Activated naive CD8-positive, alpha-beta T cell treated with anti-CD3 and anti-CD28 coated beads, Interleukin-2, amount 50 U/mL, for 24 hours (primary cell): ENCODE measurements around the gene PPP1R36.
A peak's percentile ranks its signal among the peaks of the same experiment; 100 is the strongest.
"Not testable (repeated sequence)": the region's sequence is repeated elsewhere in the genome, so short reads cannot be mapped to it uniquely, and the experiment has no call there.

Experiments
- ATAC-seq: fragments of 150-1000 bp; cut with Tn5 transposase; one replicate; pipeline ENCODE4 v1.10.0; 2021
- DNase-seq: peaks from one replicate; pipeline ENCODE4 v3.0.0; 2021
- H3K27ac Mint-ChIP-seq: one replicate; pipeline ENCODE4 v1.8.0; 2021; ENCODE audit warnings: mild to moderate bottlenecking, mixed read lengths
- H3K27me3 Mint-ChIP-seq: one replicate; pipeline ENCODE4 v1.8.0; 2021; ENCODE audit warnings: mixed read lengths
- H3K36me3 Mint-ChIP-seq: one replicate; pipeline ENCODE4 v1.8.0; 2021; ENCODE audit warnings: low read depth, mixed read lengths
- H3K4me1 Mint-ChIP-seq: one replicate; pipeline ENCODE4 v1.8.0; 2021; ENCODE audit warnings: mixed read lengths
- H3K4me3 Mint-ChIP-seq: one replicate; pipeline ENCODE4 v1.8.0; 2021; ENCODE audit warnings: mild to moderate bottlenecking, moderate library complexity, mixed read lengths
- H3K9me3 Mint-ChIP-seq: one replicate; pipeline ENCODE4 v1.8.0; 2021; ENCODE audit warnings: mixed read lengths

The PPP1R36 gene

DNA sequence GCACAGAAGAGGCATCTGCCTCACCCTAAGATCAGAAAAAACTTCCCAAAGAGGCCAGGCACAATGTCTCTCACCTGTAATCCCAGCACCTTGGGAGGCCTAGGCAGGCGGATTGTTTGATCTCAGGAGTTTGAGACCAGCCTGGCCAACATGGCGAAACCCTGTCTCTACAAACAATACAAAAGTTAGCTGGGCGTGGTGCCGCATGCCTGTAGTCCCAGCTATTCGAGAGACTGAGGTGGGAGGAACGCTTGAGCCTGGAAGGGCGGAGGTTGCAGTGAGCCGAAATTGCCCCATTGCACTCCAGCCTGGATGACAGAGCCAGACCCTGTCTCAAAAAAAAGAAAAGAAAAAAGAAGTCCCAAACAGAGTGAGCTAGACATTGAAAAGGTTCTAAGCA is 40.7 kb upstream of the PPP1R36 start:
- H3K27me3 Mint-ChIP-seq: no peaks in the 10 kb centered on the region
- H3K27ac Mint-ChIP-seq: peak overlapping the region; percentile 97
- DNase-seq: no peak
- H3K9me3 Mint-ChIP-seq: no peaks in the 10 kb centered on the region
- peak overlapping the region; percentile 41 for H3K4me3 Mint-ChIP-seq
- H3K4me1 Mint-ChIP-seq: peaks cover 75% of the 10 kb centered on the region
- no peak for ATAC-seq
- H3K36me3 Mint-ChIP-seq: peaks cover 25% of the 10 kb centered on the region

DNA sequence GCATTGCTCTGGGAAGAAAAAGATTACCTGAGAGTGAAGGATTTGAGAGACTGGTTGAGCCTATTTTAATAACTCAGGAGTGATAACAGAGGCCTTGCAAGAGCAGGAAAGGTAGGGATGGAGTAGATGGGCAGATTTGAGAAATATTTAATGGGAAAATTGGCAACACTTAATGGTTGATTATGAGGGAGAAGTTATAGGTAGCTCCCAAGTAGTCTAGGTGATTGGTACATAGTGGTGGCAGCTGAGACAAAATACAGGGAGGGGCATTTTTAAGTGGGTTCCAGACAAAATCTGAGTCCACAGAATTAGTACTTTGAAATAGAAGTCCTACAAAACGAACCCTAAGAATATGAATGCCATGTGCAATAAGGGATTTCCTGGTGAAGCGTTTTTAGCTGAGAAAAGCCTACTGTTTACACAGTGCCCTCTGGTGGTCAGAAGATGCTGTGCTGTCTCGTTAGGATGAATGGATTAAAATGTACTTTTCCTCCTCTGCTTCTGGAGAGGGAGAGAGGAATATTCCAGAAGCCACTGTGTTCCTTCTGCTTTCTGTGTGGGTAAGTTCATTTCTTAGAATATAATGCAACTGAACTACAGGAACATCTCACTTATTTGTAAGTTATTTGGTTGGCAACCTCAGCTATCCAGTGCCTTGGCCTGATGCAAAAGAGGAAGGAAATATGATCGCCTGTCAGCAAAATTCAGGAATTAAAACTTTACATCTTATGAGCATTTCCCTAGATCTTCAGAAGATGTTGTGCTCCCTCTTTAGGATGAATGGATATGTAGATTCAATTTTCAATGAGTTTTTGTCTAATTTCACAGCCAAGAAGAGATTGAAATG is 38.7 kb upstream of the PPP1R36 start:
- Mint-ChIP-seq H3K36me3 (peaks cover 17% of the 10 kb centered on the region), H3K27ac (peak overlapping the region; percentile 67), H3K4me3 (peak overlapping the region; percentile 48), H3K27me3 (no peaks in the 10 kb centered on the region), H3K9me3 (no peaks in the 10 kb centered on the region), H3K4me1 (peaks cover 82% of the 10 kb centered on the region)
- no peak for ATAC-seq
- peak; percentile 65 for DNase-seq

DNA sequence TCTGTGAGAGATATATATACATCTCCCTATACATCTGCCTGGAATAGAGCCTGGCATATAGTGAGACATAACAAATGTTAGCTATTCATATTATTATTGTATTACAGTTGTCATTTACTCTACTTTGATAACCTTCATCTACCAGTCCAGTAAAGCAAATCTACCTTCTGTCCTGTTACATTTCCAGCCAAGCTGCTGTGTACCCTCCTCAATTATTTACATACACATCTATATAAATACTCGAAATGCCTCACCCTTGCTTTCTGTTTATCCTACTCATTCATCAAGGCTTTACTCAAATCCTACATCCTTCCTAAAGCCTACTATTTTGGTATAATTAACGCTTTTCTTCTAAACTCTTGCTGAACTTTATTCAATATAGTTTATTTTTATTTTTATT is 36.5 kb upstream of the PPP1R36 start:
- DNase-seq (no peak), ATAC-seq (no peak)
- no peak overlapping the region for H3K27ac Mint-ChIP-seq
- peaks cover 77% of the 10 kb centered on the region for H3K4me1 Mint-ChIP-seq
- H3K9me3 Mint-ChIP-seq: no peaks in the 10 kb centered on the region
- H3K4me3 Mint-ChIP-seq: no peak overlapping the region
- peaks cover 8% of the 10 kb centered on the region for H3K36me3 Mint-ChIP-seq
- H3K27me3 Mint-ChIP-seq: no peaks in the 10 kb centered on the region

DNA sequence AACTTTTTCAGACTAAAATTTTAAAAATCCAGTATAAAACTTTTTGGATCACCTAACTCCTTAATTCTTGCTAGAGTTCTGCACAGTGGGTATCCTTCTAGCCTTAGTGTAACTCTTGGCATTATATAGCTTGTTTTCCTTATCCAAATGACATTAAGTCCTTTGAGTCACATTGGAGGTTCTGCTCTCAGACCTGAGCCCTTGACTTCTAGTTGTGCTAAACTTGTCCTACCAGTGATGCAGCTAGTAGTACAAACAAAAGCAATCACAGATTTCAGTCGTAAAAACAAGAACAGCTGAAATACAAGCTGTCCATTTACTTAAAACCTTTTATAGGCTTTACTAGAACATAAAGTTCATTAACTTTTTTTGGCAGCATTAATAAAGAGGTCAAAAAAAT is 34.7 kb upstream of the PPP1R36 start:
- Mint-ChIP-seq H3K27me3 (no peaks in the 10 kb centered on the region), H3K9me3 (no peaks in the 10 kb centered on the region), H3K4me3 (no peak overlapping the region), H3K4me1 (peaks cover 61% of the 10 kb centered on the region), H3K36me3 (peaks cover 5% of the 10 kb centered on the region), H3K27ac (no peak overlapping the region)
- DNase-seq: no peak
- no peak for ATAC-seq

DNA sequence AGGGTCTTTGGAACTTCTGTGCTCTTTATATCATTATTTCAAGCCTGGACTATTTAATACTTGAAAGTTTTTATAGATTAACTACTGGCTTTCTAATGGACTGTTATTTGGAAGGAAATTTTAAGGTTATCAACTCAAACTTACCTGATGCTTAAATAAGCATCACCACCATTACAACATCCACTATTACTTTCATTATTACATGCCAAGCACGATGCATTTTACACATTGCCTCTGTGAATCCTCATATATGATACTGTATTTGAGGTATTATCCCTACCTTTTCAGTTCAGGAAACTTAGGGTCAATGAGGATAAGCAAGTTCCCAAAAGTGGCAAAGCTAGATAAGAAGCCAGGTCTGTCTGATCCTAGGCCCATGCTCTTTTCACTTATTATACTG is 32.8 kb upstream of the PPP1R36 start:
- DNase-seq (no peak), ATAC-seq (no peak)
- no peak overlapping the region for H3K4me3 Mint-ChIP-seq
- H3K27ac Mint-ChIP-seq: no peak overlapping the region
- no peaks in the 10 kb centered on the region for H3K9me3 Mint-ChIP-seq
- H3K36me3 Mint-ChIP-seq: peaks cover 8% of the 10 kb centered on the region
- no peaks in the 10 kb centered on the region for H3K27me3 Mint-ChIP-seq
- peaks cover 50% of the 10 kb centered on the region for H3K4me1 Mint-ChIP-seq

- H3K27ac Mint-ChIP-seq, H3K4me3 Mint-ChIP-seq, H3K27me3 Mint-ChIP-seq, DNase-seq, H3K36me3 Mint-ChIP-seq, ATAC-seq, H3K9me3 Mint-ChIP-seq: not testable (repeated sequence)
- peaks cover 47% of the 10 kb centered on the region for H3K4me1 Mint-ChIP-seq
Observed at GRCh38 chr14:64517667-64518066, 32.1 kb upstream of the PPP1R36 start.

- no peak for ATAC-seq
- no peaks in the 10 kb centered on the region for H3K9me3 Mint-ChIP-seq
- peaks cover 44% of the 10 kb centered on the region for H3K4me1 Mint-ChIP-seq
- H3K36me3 Mint-ChIP-seq: peaks cover 8% of the 10 kb centered on the region
- H3K27me3 Mint-ChIP-seq: no peaks in the 10 kb centered on the region
- H3K27ac Mint-ChIP-seq: no peak overlapping the region
- no peak overlapping the region for H3K4me3 Mint-ChIP-seq
- no peak for DNase-seq
Observed at GRCh38 chr14:64518229-64518628, 31.5 kb upstream of the PPP1R36 start.

GRCh38 chr14:64520699-64521098 is 29.1 kb upstream of the PPP1R36 start:
- Mint-ChIP-seq H3K9me3 (no peaks in the 10 kb centered on the region), H3K4me1 (peaks cover 26% of the 10 kb centered on the region), H3K27ac (no peak overlapping the region), H3K36me3 (peaks cover 10% of the 10 kb centered on the region), H3K4me3 (no peak overlapping the region), H3K27me3 (no peaks in the 10 kb centered on the region)
- no peak for DNase-seq
- ATAC-seq: no peak

DNA sequence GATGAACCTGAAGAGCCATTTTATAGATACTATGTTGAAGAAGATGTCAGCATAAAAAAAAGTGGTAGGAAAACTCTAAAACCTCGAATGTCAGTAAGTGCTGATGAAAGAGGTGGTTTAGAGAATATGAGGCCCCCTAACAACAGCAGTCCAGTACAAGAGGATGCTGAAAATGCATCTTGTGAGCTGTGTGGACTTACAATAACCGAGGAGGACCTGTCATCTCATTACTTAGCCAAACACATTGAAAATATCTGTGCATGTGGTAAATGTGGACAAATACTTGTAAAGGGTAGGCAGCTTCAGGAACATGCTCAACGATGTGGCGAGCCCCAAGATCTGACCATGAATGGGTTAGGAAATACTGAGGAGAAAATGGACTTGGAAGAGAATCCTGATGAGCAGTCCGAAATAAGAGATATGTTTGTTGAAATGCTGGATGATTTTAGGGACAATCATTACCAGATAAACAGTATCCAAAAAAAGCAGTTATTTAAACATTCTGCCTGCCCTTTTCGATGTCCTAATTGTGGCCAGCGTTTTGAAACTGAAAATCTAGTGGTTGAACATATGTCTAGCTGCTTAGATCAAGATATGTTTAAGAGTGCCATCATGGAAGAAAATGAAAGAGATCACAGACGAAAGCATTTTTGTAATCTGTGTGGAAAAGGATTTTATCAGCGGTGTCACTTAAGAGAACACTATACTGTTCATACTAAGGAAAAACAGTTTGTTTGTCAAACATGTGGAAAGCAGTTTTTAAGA is 27.0 kb upstream of the PPP1R36 start:
- H3K9me3 Mint-ChIP-seq: no peaks in the 10 kb centered on the region
- no peak overlapping the region for H3K4me3 Mint-ChIP-seq
- peaks cover 15% of the 10 kb centered on the region for H3K36me3 Mint-ChIP-seq
- peaks cover 12% of the 10 kb centered on the region for H3K4me1 Mint-ChIP-seq
- ATAC-seq (peak; percentile 69), DNase-seq (no peak)
- H3K27ac Mint-ChIP-seq: no peak overlapping the region
- no peaks in the 10 kb centered on the region for H3K27me3 Mint-ChIP-seq

DNA sequence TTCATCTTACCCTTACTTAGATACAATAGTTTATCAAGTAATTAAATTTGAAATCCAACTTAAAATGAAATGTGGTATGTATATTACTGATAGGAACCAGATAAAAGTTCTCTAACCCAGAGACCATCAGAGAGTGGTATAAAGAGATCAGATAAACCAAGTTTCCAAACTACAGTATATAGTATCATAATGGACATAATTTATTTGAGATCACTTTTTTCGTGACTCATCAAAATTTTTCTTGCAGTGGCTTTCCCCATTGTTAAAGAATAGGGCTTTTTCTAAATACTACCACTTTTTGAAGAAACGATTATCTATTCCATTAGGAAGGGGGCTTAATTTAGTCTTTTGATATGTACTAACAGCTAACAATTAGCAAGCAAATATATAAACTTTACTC is 24.4 kb upstream of the PPP1R36 start:
- no peaks in the 10 kb centered on the region for H3K27me3 Mint-ChIP-seq
- no peak for ATAC-seq
- no peak overlapping the region for H3K27ac Mint-ChIP-seq

DNA sequence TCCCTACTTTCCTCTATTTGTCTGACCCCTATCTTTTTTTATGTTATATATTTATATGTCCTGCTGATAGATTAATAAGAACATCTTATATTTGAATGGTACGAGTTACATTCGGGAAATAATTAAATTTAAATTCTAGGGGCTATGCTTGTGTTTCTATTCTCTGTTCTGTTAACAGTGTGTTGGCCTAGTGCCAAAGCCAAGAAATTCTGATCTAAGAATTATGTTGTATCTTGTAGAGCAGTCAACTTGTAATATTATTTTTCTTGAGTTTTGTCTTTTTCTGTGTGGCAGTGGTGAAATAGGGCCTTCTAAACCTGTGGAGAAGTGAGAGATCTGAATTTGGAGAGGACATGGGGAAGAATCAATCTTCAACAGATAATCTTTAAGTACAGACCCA is 18.2 kb upstream of the PPP1R36 start:
- no peak overlapping the region for H3K4me3 Mint-ChIP-seq
- H3K36me3 Mint-ChIP-seq: peaks cover 2% of the 10 kb centered on the region
- H3K9me3 Mint-ChIP-seq: no peaks in the 10 kb centered on the region
- peaks cover 8% of the 10 kb centered on the region for H3K4me1 Mint-ChIP-seq
- DNase-seq: no peak
- no peak overlapping the region for H3K27ac Mint-ChIP-seq
- no peak for ATAC-seq
- H3K27me3 Mint-ChIP-seq: no peaks in the 10 kb centered on the region

More for the DNA sequence above, 24.4 kb upstream of the PPP1R36 start:
- Mint-ChIP-seq H3K36me3 (peaks cover 13% of the 10 kb centered on the region), H3K4me3 (no peak overlapping the region), H3K9me3 (no peaks in the 10 kb centered on the region), H3K4me1 (peaks cover 9% of the 10 kb centered on the region)
- DNase-seq: no peak

DNA sequence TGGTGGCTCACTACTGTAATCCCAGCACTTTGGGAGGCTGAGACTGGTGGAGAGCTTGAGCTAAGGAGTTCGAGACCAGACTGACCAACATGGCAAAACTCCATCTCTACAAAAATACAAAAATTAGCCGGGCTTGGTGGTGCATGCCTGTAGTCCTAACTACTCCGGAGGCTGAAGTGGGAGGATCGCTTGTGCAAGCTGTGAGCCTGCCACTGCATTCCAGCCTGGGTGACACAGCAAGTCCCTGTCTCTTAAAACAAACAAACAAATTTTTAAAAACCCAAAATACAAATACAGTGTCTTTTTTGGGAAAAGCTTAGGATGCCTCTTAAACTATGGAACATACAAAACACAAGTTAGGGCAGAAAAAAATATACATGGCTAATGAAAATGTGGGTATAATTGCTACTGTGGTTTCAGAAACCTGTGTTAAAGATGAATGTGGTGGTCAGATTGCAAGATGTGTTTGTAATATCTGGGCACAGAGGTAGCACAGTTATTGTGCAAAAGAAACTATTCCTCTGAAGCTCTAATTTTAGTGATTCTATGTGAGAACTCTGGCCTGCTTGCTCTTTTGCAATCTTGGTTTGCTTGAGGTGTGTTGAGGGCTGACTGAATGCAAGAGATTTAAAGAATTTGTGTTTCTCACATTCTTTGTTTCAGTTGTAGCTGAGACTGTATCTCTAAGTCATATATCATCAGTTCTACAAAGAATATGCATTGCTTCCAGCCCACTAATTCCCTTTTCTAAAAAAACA is 13.1 kb upstream of the PPP1R36 start:
- Mint-ChIP-seq H3K4me3 (no peak overlapping the region), H3K27ac (no peak overlapping the region), H3K4me1 (peaks cover 26% of the 10 kb centered on the region), H3K36me3 (peaks cover 10% of the 10 kb centered on the region), H3K9me3 (no peaks in the 10 kb centered on the region), H3K27me3 (peaks cover 20% of the 10 kb centered on the region)
- no peak for DNase-seq
- ATAC-seq: no peak

GRCh38 chr14:64540208-64541202 is 9.3 kb upstream of the PPP1R36 start, which contains the start of gene HSPA2:
TSS of gene HSPA2 (plus strand) at chr14:64540741. CDS start at chr14:64540850, 109 bp downstream.
- Mint-ChIP-seq H3K27ac (peak within 1 kb of the TSS; percentile 93), H3K9me3 (no peaks in the 10 kb centered on the region), H3K36me3 (peaks cover 10% of the 10 kb centered on the region), H3K4me1 (peaks cover 33% of the 10 kb centered on the region), H3K27me3 (peaks cover 33% of the 10 kb centered on the region), H3K4me3 (peak within 1 kb of the TSS; percentile 89)
- DNase-seq: peak; percentile 96
- peak; percentile 97 for ATAC-seq
